ENCODE data around the gene RTTN. TPM values are rescaled to one million over a fixed set of nuclear protein-coding genes. Genes with fewer than 3 reads are reported as not detected.

RTTN gene
- total and polyA plus RNA-seq, 10 of the 15 experiments (the other 5 are each of a cell fraction or from before 2014, with no cell fraction given) = 9.4 to 36.6 (median 15.7) TPM

DNA sequence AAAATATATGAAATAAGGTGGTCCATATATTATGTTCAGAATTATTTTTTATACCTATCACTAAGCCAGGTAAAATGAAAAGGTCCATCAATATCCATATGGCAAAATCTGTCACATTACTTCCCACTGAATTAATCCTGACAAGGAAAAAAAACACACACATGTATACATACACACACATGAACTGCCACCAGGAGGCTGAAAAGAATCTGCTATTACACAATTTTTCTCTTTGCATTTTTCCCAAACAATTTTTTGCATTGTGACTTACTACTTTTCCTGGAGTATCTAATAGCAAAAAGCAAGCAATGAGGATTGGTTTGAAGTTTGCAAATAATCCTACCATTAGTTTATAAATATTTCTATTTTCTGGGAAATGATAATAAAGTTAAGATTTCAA, 129.6 kb downstream of the RTTN start:
- TF ChIP-seq TCF12 (IDR thresholded peaks at IDR 0.05; ENCODE audit: low read depth, low read length) (no peak), CBFB (IDR thresholded peaks at IDR 0.05; ENCODE audit: low read depth) (no peak), CBX3 (IDR thresholded peaks at IDR 0.05; ENCODE audit: borderline replicate concordance, low read depth) (no peak), GATAD2B (conservative IDR thresholded peaks at IDR 0.05; ENCODE audit: low read depth) (no peak), CHD1 (IDR thresholded peaks at IDR 0.05; ENCODE audit: low read depth, low read length) (no peak), SPI1 (IDR thresholded peaks at IDR 0.05; ENCODE audit: borderline replicate concordance, insufficient read depth, low read depth, low read length) (no peak), YY1 (IDR thresholded peaks at IDR 0.05; ENCODE audit: low read depth, low read length) (no peak), IKZF1 (conservative IDR thresholded peaks at IDR 0.05) (no peak), SUZ12 (IDR thresholded peaks at IDR 0.05; ENCODE audit: unreplicated experiment) (no peak)
- Histone ChIP-seq H3K4me2 (ENCODE audit: control insufficient read depth, insufficient read depth) (no peak overlapping the region), H3K27ac (ENCODE audit: control insufficient read depth, insufficient read depth) (no peak overlapping the region), H3K4me3 (no peak overlapping the region), H3K36me3 (ENCODE audit: control insufficient read depth in 2 of 2, insufficient read depth in 2 of 2, low read length in 1 of 2) (peaks cover 0 to 2% of the 10 kb centered on the region in 2 experiments; a peak in 2 of 4 replicates), H3K27me3 (replicated peaks in 1 of 2; ENCODE audit: control insufficient read depth in 2 of 2, insufficient read depth in 2 of 2, low read length in 1 of 2) (no peaks in the 10 kb centered on the region), H4K20me1 (ENCODE audit: control insufficient read depth, insufficient read depth) (no peaks in the 10 kb centered on the region), H2AFZ (ENCODE audit: control insufficient read depth, low read depth, low read length) (no peak overlapping the region), H3K9ac (ENCODE audit: control insufficient read depth, insufficient read depth, low read length) (no peak overlapping the region), H3K9me3 (replicated peaks; ENCODE audit: control insufficient read depth, insufficient read depth, low read length) (no peaks in the 10 kb centered on the region), H3K4me1 (ENCODE audit: control insufficient read depth, insufficient read depth, low read length) (no peaks in the 10 kb centered on the region), H3K79me2 (ENCODE audit: control insufficient read depth, insufficient read depth, low read length) (no peaks in the 10 kb centered on the region)
- intact Hi-C loops (cut with micrococcal nuclease; ENCODE audit: unreplicated experiment) = no loop called here
- SMC1A ChIA-PET (ENCODE audit: uncharacterized antibody, unreplicated experiment) = no interaction called here
- FAIRE-seq = no peak
- in situ Hi-C loops (cut with MboI) = no loop called here
- CTCF ChIA-PET = interaction anchor here (0.6 kb wide), 1 partner anchor 78 kb away, joined by 3 read pairs; no protein-coding TSS in a partner anchor
- RAD21 ChIA-PET (ENCODE audit: unreplicated experiment) = no interaction called here
- POLR2A ChIA-PET = no interaction called here
- no TSS peak for BruUV-seq (replicated peaks)
- no peak for ATAC-seq
- no peak for DNase-seq (ENCODE audit: low read depth, low spot score)

DNA sequence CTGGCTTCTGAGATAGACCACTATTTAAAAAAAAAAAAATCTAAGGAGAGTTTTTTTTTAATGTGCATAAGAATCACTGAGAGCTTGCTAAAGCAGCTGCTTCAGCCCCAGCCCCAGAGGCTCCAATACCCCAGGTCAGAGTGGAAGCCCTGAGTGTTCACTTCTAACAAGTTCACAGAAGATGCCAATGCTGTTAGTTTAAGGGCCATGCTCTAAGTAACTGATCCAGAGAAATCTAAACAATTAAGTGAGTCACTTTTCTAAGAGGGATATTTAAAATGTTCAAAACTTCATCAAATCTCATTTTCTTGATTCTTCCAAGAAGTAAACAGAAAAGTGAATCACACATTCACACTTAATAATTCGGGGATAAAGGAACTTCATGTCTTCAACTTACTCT, 131.4 kb downstream of the RTTN start:
- RAD21 ChIA-PET (ENCODE audit: unreplicated experiment) = interaction anchor here (1.1 kb wide), 1 partner anchor 1149 kb away, joined by 3 read pairs; no protein-coding TSS in a partner anchor
- FAIRE-seq = no peak
- TF ChIP-seq SMARCA5 (IDR thresholded peaks at IDR 0.05) (no peak), PAX8 (IDR thresholded peaks at IDR 0.05) (no peak), SIN3A (IDR thresholded peaks at IDR 0.05; ENCODE audit: low read depth, low read length) (no peak), NR2C1 (IDR thresholded peaks at IDR 0.05) (no peak), TARDBP (IDR thresholded peaks at IDR 0.05; ENCODE audit: borderline replicate concordance) (no peak), CBX5 (IDR thresholded peaks at IDR 0.05; ENCODE audit: low read depth) (no peak), YY1 (IDR thresholded peaks at IDR 0.05; ENCODE audit: low read depth, low read length) (no peak), ZZZ3 (IDR thresholded peaks at IDR 0.05; ENCODE audit: control insufficient read depth, insufficient read length, low read depth) (no peak), IRF4 (IDR thresholded peaks at IDR 0.05; ENCODE audit: low read depth, low read length) (no peak), MYB (IDR thresholded peaks at IDR 0.05; ENCODE audit: borderline replicate concordance, low read depth, low read length) (no peak)
- TF ChIP-seq, protein P1, sequence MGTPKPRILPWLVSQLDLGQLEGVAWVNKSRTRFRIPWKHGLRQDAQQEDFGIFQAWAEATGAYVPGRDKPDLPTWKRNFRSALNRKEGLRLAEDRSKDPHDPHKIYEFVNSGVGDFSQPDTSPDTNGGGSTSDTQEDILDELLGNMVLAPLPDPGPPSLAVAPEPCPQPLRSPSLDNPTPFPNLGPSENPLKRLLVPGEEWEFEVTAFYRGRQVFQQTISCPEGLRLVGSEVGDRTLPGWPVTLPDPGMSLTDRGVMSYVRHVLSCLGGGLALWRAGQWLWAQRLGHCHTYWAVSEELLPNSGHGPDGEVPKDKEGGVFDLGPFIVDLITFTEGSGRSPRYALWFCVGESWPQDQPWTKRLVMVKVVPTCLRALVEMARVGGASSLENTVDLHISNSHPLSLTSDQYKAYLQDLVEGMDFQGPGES (IDR thresholded peaks at IDR 0.05) = no peak

More for the DNA sequence above, 131.4 kb downstream of the RTTN start:
- BruUV-seq (replicated peaks) = no TSS peak
- Histone ChIP-seq H4K20me1 (ENCODE audit: control insufficient read depth, insufficient read depth) (no peaks in the 10 kb centered on the region), H3K4me1 (ENCODE audit: control insufficient read depth, insufficient read depth, low read length) (no peaks in the 10 kb centered on the region), H3K79me2 (ENCODE audit: control insufficient read depth, insufficient read depth, low read length) (no peaks in the 10 kb centered on the region), H3K9ac (ENCODE audit: control insufficient read depth, insufficient read depth, low read length) (no peak overlapping the region), H3K4me2 (ENCODE audit: control insufficient read depth, insufficient read depth) (no peak overlapping the region), H3K9me3 (replicated peaks; ENCODE audit: control insufficient read depth, insufficient read depth, low read length) (no peaks in the 10 kb centered on the region), H2AFZ (ENCODE audit: control insufficient read depth, low read depth, low read length) (no peak overlapping the region), H3K27me3 (replicated peaks in 1 of 2; ENCODE audit: control insufficient read depth in 2 of 2, insufficient read depth in 2 of 2, low read length in 1 of 2) (no peaks in the 10 kb centered on the region), H3K4me3 (no peak overlapping the region), H3K27ac (ENCODE audit: control insufficient read depth, insufficient read depth) (no peak overlapping the region), H3K36me3 (ENCODE audit: control insufficient read depth in 2 of 2, insufficient read depth in 2 of 2, low read length in 1 of 2) (peaks cover 0 to 2% of the 10 kb centered on the region in 2 experiments; a peak in 2 of 4 replicates)
- intact Hi-C loops (cut with micrococcal nuclease; ENCODE audit: unreplicated experiment) (loop anchor here (5.0 kb wide), 1 partner anchor 177 kb away; no protein-coding TSS in a partner anchor), in situ Hi-C loops (cut with MboI) (no loop called here)
- no peak for DNase-seq (ENCODE audit: low read depth, low spot score)
- no peak for ATAC-seq
- 95% methylated on average over 1 of the region's 1 CpG for WGBS (ENCODE audit: insufficient coverage, insufficient replicate concordance, low lambda C conversion rate, missing lambda C conversion rate)
- POLR2A ChIA-PET = no interaction called here
- CTCF ChIA-PET = interaction anchor here (1.0 to 2.1 kb wide), 4 partner anchors 12 to 131 kb away, joined by 3 to 6 read pairs (median 4); partner anchors contain the start of gene RTTN
- SMC1A ChIA-PET (ENCODE audit: uncharacterized antibody, unreplicated experiment) = interaction anchor here (1.1 to 1.2 kb wide), 2 partner anchors 12 to 68 kb away, joined by 3 to 4 read pairs; no protein-coding TSS in a partner anchor
